T47D (cell line): Measurements from ENCODE around the gene AGAP1.

Experiments
- DNase-seq, 2 experiments: peaks; one replicate each; pipeline versions ENCODE4 v3.0.0 to v3.0.0-alpha.2; 2011 to 2012; ENCODE audit warnings: low read depth in 1 of 2, low spot score in 1 of 2
- JUND ChIP-seq: IDR thresholded peaks from 2 replicates; pipeline ENCODE4 v1.6.1; 2012; ENCODE audit warnings: low read depth
- in situ Hi-C: cut with HindIII; loops from 2 replicates; pipeline ENCODE4 v1.10.0; 2016; ENCODE audit warnings: low sequenced_read_pairs, low pct_unique_long_range_greater_than_20kb

The AGAP1 gene

GRCh38 chr2:236095504-236095903, 601.7 kb downstream of the AGAP1 start:
- no peak for DNase-seq
- in situ Hi-C loops: no loop called here
- TF ChIP-seq JUND: no peak

DNA sequence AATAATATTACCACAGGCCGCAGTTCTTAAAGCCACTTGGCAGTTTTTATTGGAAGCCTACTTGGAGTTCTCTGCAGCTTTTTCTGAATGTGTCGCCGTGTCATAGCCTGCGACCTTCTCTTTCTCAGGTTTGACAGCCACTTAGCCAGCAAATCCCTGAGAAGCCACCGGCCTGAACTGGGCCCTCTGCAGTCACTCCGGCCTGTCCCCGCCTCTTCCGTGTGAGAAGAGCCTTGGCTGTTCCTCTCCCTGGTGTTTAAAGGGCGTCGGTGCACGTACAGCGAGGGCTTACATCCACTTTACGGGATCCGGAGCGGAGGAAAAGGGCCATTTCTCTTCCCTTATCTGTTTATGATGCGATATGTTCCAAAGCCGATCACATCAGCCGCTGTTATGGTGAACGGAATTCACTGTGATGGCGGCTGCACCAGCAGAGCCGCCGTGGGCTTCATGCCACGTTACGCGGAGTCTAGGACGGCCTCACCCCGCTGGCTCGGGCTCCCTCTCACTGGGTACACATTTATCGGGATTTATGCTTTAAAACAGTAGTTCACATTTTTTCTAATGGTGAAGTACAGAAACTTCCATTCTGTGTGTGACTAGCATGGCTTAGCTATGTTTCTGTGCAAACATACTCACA, 607.6 kb downstream of the AGAP1 start:
- in situ Hi-C loops: no loop called here
- TF ChIP-seq JUND: no peak
- DNase-seq: no peak

GRCh38 chr2:236102971-236103370, 609.1 kb downstream of the AGAP1 start:
- TF ChIP-seq JUND: no peak
- DNase-seq: no peak
- in situ Hi-C loops: no loop called here

- no peak for TF ChIP-seq JUND
- no peak for DNase-seq
- in situ Hi-C loops: no loop called here
Observed at GRCh38 chr2:236103981-236104380, 610.1 kb downstream of the AGAP1 start.

DNA sequence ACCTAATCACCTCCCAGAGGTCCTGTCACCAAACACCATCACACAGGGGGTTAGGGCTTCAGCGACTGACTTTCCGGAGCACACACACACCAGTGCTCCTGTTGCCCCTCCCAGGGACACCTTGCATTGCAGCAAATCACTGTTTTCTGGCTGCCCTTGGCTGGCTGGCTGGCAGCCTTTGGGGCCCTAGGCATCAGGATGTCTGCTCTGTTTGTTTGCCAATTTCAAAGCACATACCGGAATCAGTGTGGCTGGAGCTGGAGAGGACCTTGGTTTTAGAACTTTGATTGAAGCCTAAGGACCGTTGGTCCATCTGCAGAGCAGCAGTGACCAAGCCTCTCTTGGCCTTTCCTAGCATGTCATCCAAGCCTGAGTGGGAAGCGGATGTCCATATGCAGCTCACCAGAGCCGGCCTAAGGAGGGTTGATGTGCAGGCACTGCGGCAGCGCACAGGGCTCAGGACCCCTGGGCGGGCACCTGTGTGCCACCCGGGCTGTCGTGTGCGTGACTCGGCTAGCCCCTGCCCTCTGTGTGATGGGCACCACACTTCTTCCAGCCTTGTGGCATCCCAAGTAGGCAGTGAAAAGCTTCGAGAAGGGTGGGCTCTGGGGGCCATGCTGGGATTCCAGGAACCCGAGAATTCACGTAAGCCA, 612.2 kb downstream of the AGAP1 start:
- no peak for TF ChIP-seq JUND
- in situ Hi-C loops: no loop called here
- DNase-seq: no peak

- DNase-seq: no peak
- no peak for TF ChIP-seq JUND
- in situ Hi-C loops: no loop called here
Observed at GRCh38 chr2:236106761-236107160, 612.9 kb downstream of the AGAP1 start.

DNA sequence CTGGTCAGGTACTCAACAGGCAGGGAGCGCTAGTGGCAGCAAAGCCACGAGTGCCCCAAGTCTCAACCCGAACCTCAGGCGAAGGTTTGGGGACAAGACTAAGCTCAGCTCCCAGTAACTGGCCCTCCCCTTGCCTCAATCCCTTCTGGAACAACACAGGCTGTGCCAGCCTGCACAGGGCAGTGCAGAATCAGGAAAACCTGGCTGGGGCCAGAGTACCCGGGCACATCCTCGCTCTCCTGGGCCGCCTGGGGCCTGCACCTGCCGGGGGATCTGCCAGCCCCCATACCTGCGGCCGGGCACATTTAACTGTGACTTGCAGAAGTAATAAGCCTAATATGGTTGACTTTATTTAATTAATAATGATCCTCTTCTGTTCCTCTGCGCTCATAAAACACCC, 613.7 kb downstream of the AGAP1 start:
- DNase-seq: no peak
- no peak for TF ChIP-seq JUND
- in situ Hi-C loops: no loop called here

- TF ChIP-seq JUND: no peak
- in situ Hi-C loops: no loop called here
- no peak for DNase-seq
Observed at GRCh38 chr2:236107942-236108625, 614.2 kb downstream of the AGAP1 start.

DNA sequence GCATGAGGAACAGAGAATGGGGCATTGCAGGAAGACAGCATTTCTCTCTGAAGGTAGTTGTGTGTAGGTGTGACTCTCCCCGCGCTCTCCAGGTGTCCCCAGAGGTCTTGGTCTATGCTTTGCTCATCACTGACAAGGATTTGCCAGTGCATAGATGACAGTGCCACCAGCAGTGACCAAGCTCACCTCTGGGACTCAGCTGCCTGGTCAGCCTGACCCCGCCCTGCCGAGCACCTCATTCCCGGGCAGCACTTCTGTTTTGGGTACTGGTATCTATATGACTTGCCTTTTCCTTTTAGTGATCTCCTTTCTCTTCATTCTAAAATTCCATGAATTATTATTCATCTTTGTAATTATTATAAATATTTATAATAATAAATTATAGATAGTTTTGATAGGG, 615.2 kb downstream of the AGAP1 start:
- no peak for TF ChIP-seq JUND
- in situ Hi-C loops: no loop called here
- no peak for DNase-seq

DNA sequence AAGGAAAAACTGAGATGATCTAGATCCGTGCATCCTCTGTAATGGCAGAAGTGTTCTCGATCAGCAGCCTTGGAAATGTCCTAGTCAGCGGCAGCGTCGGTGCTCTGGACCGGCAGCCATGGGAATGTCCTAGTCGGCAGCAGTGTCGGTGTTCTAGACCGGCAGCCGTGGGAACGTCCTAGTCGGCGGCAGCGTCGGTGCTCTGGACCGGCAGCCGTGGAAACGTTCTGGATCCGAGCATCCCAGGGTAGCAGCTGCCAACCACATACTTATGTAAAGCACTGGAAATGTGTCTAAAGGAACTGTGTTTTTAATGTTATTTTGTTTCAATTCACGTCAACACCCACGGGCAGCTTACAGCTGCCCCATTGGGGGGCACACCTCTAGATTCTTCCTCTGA, 615.6 kb downstream of the AGAP1 start:
- TF ChIP-seq JUND: no peak
- in situ Hi-C loops: no loop called here
- DNase-seq: no peak

DNA sequence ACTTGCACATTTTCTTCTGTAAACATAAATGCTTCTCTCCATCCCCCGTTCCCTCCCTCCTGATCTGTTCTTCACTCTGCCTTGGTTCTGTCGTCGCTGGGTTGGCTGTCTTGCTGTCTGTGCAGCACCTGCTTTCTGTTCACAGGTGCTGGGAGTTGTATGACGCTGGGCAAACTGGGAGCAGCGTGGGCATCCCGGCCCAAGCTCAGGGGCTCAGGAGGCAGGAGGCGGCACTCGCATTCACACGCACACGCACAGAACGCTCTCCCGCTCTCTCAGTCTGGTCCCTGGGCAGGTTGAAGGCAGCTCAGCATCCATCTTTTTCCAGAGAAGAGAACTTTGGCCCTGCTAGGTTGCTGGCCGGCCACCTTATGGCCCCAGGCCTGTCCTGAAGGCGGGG, 618.6 kb downstream of the AGAP1 start:
- TF ChIP-seq JUND: no peak
- in situ Hi-C loops: no loop called here

DNA sequence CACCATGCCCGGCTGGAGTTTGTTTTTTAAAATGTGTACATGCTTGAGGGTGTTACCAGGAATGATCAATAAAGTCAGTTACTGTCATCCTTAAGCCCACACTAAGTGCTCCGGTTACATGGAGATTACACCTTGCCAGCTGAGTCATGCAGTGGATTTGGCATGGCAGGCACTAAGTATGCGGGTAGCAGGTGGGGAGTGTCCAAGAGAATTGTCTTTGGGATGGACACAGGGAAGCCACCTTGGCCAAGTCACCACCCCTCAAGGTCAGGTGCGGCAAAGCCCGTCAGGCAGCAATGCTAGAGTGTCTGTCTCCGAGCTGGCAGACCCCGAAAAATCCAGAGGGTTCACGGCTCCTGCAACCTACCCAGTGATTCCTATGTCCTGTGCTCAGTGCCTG, 619.6 kb downstream of the AGAP1 start:
- no peak for DNase-seq
- in situ Hi-C loops: no loop called here
- no peak for TF ChIP-seq JUND

More for the DNA sequence above, 618.6 kb downstream of the AGAP1 start:
- DNase-seq: no peak

DNA sequence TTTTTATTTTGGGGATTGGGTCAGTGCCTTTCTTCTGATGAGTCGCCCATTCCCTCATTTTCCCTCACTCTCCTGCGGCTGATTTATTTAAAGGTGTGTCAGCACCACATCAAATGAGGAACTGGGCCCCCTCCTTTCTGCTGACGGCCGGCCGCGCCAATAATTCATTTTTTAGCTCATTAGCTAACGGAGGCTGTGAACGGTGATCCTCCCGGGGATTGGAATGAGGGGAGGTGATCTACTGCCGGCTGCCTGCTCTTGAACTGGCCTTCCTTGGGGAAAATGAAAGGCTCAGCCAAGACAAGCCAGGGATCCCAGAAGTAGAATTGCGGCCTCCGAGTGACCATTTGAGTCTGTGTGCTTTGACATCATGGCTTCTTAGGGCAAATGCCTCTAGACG, 620.1 kb downstream of the AGAP1 start:
- DNase-seq: no peak
- in situ Hi-C loops: no loop called here
- no peak for TF ChIP-seq JUND
